OCI-LY1 (cell line): ENCODE data around the gene CELA2A.

Source experiments
- EZH2 ChIP-seq: fragments of 200-600 bp; sonication (generic), shearing (Covaris generic); IDR thresholded peaks from 2 replicates; pipeline ENCODE4 v1.8.0; 2017; ENCODE audit warnings: borderline replicate concordance, mixed run types, mild to moderate bottlenecking, antibody characterized with exemption, low read length, moderate library complexity, mixed read lengths
- TF ChIP-seq, protein P1 (sequence below): fragments of 200-600 bp; sonication (generic), shearing (Covaris generic); IDR thresholded peaks from 2 replicates; pipeline ENCODE4 v1.5.1; 2017; ENCODE audit warnings: mild to moderate bottlenecking, antibody characterized with exemption, low read length, moderate library complexity, mixed read lengths

DNA sequence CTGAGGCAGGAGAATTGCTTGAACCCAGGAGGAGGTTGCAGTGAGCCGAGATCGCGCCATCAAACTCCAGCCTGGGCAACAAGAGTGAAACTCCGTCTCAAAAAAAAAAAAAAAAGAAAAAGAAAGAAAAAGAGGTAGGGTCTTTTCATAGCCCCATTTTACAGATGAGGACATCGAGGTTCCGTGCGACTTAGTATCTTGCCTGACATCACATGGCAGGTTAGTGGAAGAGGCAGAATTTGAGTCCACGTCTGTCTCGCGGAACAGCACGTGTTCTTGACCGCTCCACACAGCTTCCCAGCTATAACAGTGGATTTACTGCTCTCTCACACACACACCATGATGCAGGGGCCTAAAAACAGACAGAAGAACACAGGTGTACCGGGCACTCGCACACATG is 17.2 kb upstream of the CELA2A start:
- TF ChIP-seq, protein P1, sequence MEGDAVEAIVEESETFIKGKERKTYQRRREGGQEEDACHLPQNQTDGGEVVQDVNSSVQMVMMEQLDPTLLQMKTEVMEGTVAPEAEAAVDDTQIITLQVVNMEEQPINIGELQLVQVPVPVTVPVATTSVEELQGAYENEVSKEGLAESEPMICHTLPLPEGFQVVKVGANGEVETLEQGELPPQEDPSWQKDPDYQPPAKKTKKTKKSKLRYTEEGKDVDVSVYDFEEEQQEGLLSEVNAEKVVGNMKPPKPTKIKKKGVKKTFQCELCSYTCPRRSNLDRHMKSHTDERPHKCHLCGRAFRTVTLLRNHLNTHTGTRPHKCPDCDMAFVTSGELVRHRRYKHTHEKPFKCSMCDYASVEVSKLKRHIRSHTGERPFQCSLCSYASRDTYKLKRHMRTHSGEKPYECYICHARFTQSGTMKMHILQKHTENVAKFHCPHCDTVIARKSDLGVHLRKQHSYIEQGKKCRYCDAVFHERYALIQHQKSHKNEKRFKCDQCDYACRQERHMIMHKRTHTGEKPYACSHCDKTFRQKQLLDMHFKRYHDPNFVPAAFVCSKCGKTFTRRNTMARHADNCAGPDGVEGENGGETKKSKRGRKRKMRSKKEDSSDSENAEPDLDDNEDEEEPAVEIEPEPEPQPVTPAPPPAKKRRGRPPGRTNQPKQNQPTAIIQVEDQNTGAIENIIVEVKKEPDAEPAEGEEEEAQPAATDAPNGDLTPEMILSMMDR, result no peak
- TF ChIP-seq EZH2, result no peak
